A673 (cell line): ENCODE results near the gene BICD2. TPM values are rescaled to one million over a fixed set of nuclear protein-coding genes. Genes with fewer than 3 reads are reported as not detected.

Experiments
- BruUV-seq: library from RNA; stranded (reverse); fragments of 400-500 nt; replicated peaks from 2 replicates; lab custom pipeline; 2021; lab: Mats Ljungman, UMichigan
- CTCF ChIA-PET: fragments of 300-600 bp; sonication (Branson Sonifier 250); formaldehyde crosslinking; loops from one replicate; lab custom pipeline; 2022; ENCODE audit warnings: antibody characterized with exemption; lab: Charles Lee
- POLR2A ChIA-PET: fragments of 300-600 bp; sonication (Branson Sonifier 250); formaldehyde crosslinking; loops from one replicate; lab custom pipeline; 2022; ENCODE audit warnings: antibody characterized with exemption; ENCODE audit not compliant: low non-redundant PET; lab: Charles Lee
- DNase-seq: peaks from one replicate; pipeline ENCODE4 v3.0.0-alpha.2; 2015; ENCODE audit warnings: low spot score
- H3K27ac ChIP-seq: fragments of 200-600 bp; sonication (generic); 2 replicates; pipeline ENCODE4 v1.5.1; 2016; ENCODE audit warnings: mixed run types, low read depth, mild to moderate bottlenecking, mixed read lengths, antibody characterized with exemption, low read length; ENCODE audit not compliant: poor library complexity, severe bottlenecking
- H3K27me3 ChIP-seq: fragments of 200-600 bp; sonication (generic); replicated peaks from 2 replicates; pipeline ENCODE4 v1.6.1; 2017; ENCODE audit warnings: mixed run types, low read depth, mild to moderate bottlenecking, mixed read lengths, antibody characterized with exemption, low read length; ENCODE audit not compliant: insufficient read depth, poor library complexity
- H3K36me3 ChIP-seq: fragments of 200-600 bp; sonication (generic); 2 replicates; pipeline ENCODE4 v1.6.1; 2016; ENCODE audit warnings: mixed run types, mild to moderate bottlenecking, mixed read lengths, antibody characterized with exemption, low read length; ENCODE audit not compliant: insufficient read depth, poor library complexity, severe bottlenecking
- H3K4me1 ChIP-seq: fragments of 200-600 bp; sonication (generic); 2 replicates; pipeline ENCODE4 v1.6.1; 2017; ENCODE audit warnings: mixed run types, mild to moderate bottlenecking, mixed read lengths, antibody characterized with exemption, low read length; ENCODE audit not compliant: insufficient read depth, poor library complexity, severe bottlenecking
- H3K4me3 ChIP-seq: fragments of 200-600 bp; sonication (generic); 2 replicates; pipeline ENCODE4 v1.5.1; 2016; ENCODE audit warnings: low read depth, mixed run types, mild to moderate bottlenecking, mixed read lengths, low read length; ENCODE audit not compliant: poor library complexity, severe bottlenecking
- H3K9me3 ChIP-seq: fragments of 200-600 bp; sonication (generic); 2 replicates; pipeline ENCODE4 v1.6.1; 2016; ENCODE audit warnings: mixed run types, low read depth, mild to moderate bottlenecking, mixed read lengths, antibody characterized with exemption, low read length; ENCODE audit not compliant: poor library complexity, severe bottlenecking
- CTCF ChIP-seq: fragments of 300-800, 200-600 bp; sonication (generic); conservative IDR thresholded peaks from 2 replicates; pipeline ENCODE4 v1.5.1; 2017; ENCODE audit warnings: low read depth, mild to moderate bottlenecking, antibody characterized with exemption, low read length, moderate library complexity, mixed read lengths
- EZH2 ChIP-seq: fragments of 200-600 bp; sonication (generic); IDR thresholded peaks from 2 replicates; pipeline ENCODE4 v1.6.1; 2017; ENCODE audit warnings: borderline replicate concordance, low read depth, mild to moderate bottlenecking, mixed read lengths, antibody characterized with exemption, low read length; ENCODE audit not compliant: poor library complexity, severe bottlenecking
- intact Hi-C: fragments of 100-400 bp; cut with micrococcal nuclease; formaldehyde crosslinking; loops from one replicate; pipeline ENCODE4 v1.10.0; 2022; ENCODE audit not compliant: unreplicated experiment
- total RNA-seq: library from RNA; stranded (reverse); gene quantifications from 2 replicates; pipeline ENCODE4 v1.2.3, GENCODE V29; 2021

BICD2 gene
- total RNA-seq, 1 experiment from 2014 or later = 47.8 TPM

- Histone ChIP-seq H3K4me1 (no peaks in the 10 kb centered on the region), H3K27me3 (no peaks in the 10 kb centered on the region), H3K9me3 (no peaks in the 10 kb centered on the region), H3K27ac (no peak overlapping the region), H3K36me3 (no peaks in the 10 kb centered on the region), H3K4me3 (no peak overlapping the region)
- TF ChIP-seq CTCF = no peak
- no peak for TF ChIP-seq EZH2
- no peak for DNase-seq
- BruUV-seq = no TSS peak
- CTCF ChIA-PET = no interaction called here
- intact Hi-C loops = no loop called here
- POLR2A ChIA-PET = no interaction called here
Observed at GRCh38 chr9:92679413-92680165, 85.0 kb downstream of the BICD2 start.

GRCh38 chr9:92671323-92671722 is 93.3 kb downstream of the BICD2 start:
- intact Hi-C loops = no loop called here
- ChIA-PET POLR2A (interaction anchor here (0.6 kb wide), 1 partner anchor 389 kb away, joined by 3 read pairs; no protein-coding TSS in a partner anchor), CTCF (no interaction called here)
- no TSS peak for BruUV-seq
- Histone ChIP-seq H3K27ac (peak overlapping the region; percentile 86), H3K27me3 (no peaks in the 10 kb centered on the region), H3K4me1 (peaks cover 6% of the 10 kb centered on the region), H3K36me3 (no peaks in the 10 kb centered on the region), H3K4me3 (peak overlapping the region; percentile 78), H3K9me3 (no peaks in the 10 kb centered on the region)
- DNase-seq = peak; percentile 81
- TF ChIP-seq EZH2 = no peak
- no peak for TF ChIP-seq CTCF

- no peak for TF ChIP-seq EZH2
- no peak for TF ChIP-seq CTCF
- no TSS peak for BruUV-seq
- H3K9me3 ChIP-seq = no peaks in the 10 kb centered on the region
- intact Hi-C loops = loop anchor here (2.0 kb wide), 1 partner anchor 95 kb away; the partner anchor contains the start of gene BICD2
- peak within 1 kb of the TSS; percentile 78 for H3K4me3 ChIP-seq
- POLR2A ChIA-PET = no interaction called here
- peak within 1 kb of the TSS; percentile 86 for H3K27ac ChIP-seq
- H3K36me3 ChIP-seq = no peaks in the 10 kb centered on the region
- H3K4me1 ChIP-seq = peaks cover 6% of the 10 kb centered on the region
- CTCF ChIA-PET = no interaction called here
- no peaks in the 10 kb centered on the region for H3K27me3 ChIP-seq
- peak; percentile 99 for DNase-seq
Observed at GRCh38 chr9:92669890-92670708, 94.5 kb downstream of the BICD2 start, which contains the start of gene IPPK. Gene IPPK, minus strand, starts transcription at chr9:92670131. Its CDS starts 143 bp downstream, at chr9:92669988.
